Upper lobe of left lung (tissue), 6 donors: Measurements from ENCODE around the gene FGF12. TPM values are rescaled to one million over a fixed set of nuclear protein-coding genes. Genes with fewer than 3 reads are reported as not detected.

Experiments
- ATAC-seq, 2 donors: fragments of 200-7000 bp; cut with Tn5 transposase; one replicate each; pipeline ENCODE4 v1.9.1; 2022; ENCODE audit warnings: mild to moderate bottlenecking in 2 of 2, moderate library complexity in 2 of 2; ENCODE audit not compliant: low FRiP score in 2 of 2
- DNase-seq, 2 donors: peaks; one replicate each; pipeline ENCODE4 v3.0.0-alpha.2; 2019 to 2020
- H3K27ac ChIP-seq, 4 donors: fragments of 200-600 bp; sonication (generic); one replicate each; pipeline ENCODE4 v1.5.1; 2016 to 2019
- H3K27me3 ChIP-seq, 4 donors: fragments of 200-600 bp; sonication (generic); one replicate each; pipeline ENCODE4 v1.5.1; 2017 to 2019
- H3K36me3 ChIP-seq, 4 donors: fragments of 200-600 bp; sonication (generic); one replicate each; pipeline ENCODE4 v1.5.1; 2016 to 2019
- H3K4me1 ChIP-seq, 4 donors: fragments of 200-600 bp; sonication (generic); one replicate each; pipeline ENCODE4 v1.5.1; 2018 to 2019
- H3K4me3 ChIP-seq, 4 donors: fragments of 200-600 bp; sonication (generic); one replicate each; pipeline ENCODE4 v1.5.1; 2017 to 2019; ENCODE audit warnings: mild to moderate bottlenecking in 2 of 4, moderate library complexity in 1 of 4
- H3K9me3 ChIP-seq, 4 donors: fragments of 200-600 bp; sonication (generic); one replicate each; pipeline ENCODE4 v1.5.1; 2018 to 2019
- EP300 ChIP-seq, 4 donors: sonication (generic); formaldehyde crosslinking; IDR thresholded peaks; one replicate each; pipeline ENCODE4 v1.5.1; 2017; ENCODE audit warnings: antibody characterized with exemption in 4 of 4, control low read depth in 2 of 4
- POLR2A ChIP-seq, 4 donors: fragments of 450-650 bp; IDR thresholded peaks; one replicate each; pipeline ENCODE4 v1.5.1; 2016 to 2017; ENCODE audit warnings: antibody characterized with exemption in 4 of 4, mild to moderate bottlenecking in 2 of 4
- POLR2AphosphoS5 ChIP-seq, 2 donors: sonication (generic); formaldehyde crosslinking; IDR thresholded peaks; one replicate each; pipeline ENCODE4 v1.5.1; 2017; ENCODE audit warnings: antibody characterized with exemption in 2 of 2
- WGBS, 2 donors: methylation state at CpG; one replicate each; pipeline ENCODE4 v1.1.5; 2017 to 2018; 5-methylcytosine and 5-hydroxymethylcytosine counted together
- total RNA-seq, 6 donors: library from RNA; depleted of rRNA in 4 of 6; stranded (reverse); fragments of >200 nt in 4 of 6; gene quantifications; one replicate each; pipeline versions ENCODE4 v1.1.0 to v1.2.1, GENCODE V29; 2016 to 2021
- TF ChIP-seq, protein P1 (sequence below), 6 experiments: fragments of 450-650 bp in 4 of 6; fragments of 200-600 bp in 2 of 6; sonication (generic) in 2 of 6; IDR thresholded peaks; one replicate each; pipeline ENCODE4 v1.5.1; 2016 to 2019; ENCODE audit warnings: antibody characterized with exemption in 6 of 6
- donor health status: DM: no; HTN: no; CAD: no; lungs with moderate emphysema.
- donor health status: DM: no; HTN: yes; CAD: no; lungs with severe emphysema.

The FGF12 gene
- total RNA-seq, 6 donors from 2014 or later, result 0.83 to 5.3 (median 2.2) TPM

DNA sequence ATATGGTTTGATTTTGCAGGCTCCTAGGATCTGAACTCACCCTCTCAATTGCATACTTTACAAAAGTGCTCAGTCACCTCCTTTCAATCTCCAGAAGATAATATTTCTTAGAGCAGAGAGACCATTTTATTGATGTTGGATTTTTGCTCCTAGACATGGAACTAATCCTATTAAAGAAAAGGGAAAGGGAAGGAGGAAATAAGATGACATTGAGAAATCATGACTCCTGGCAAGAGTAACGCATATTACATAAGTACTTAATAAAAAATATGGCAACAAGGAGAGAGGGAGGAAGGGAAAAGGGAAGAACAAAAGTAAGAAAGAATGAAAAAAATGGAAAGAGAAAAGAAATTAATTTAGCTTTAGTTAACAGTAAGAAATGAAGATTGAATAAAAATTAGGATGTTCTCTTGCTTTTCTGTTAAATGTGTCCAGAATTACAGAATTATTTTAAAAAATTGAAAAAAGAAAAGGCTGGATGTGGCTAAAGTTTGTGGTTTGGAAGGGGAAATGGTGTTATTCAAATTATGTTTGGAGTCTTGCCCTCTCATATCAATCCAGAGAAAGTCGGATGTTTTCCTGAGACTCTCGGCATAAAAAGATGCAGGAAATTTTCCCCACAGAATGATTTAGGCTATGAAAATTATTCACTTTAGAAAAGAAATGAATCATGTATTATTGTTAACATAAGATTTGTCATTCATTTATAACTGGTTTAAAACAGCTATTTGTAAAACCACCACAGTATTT is 474.0 kb downstream of the FGF12 start:
- no peak for DNase-seq
- 34% methylated on average over 3 of the region's 3 CpGs for WGBS, 2 donors
- Histone ChIP-seq H3K27me3 (no peaks in the 10 kb centered on the region), H3K36me3 (no peaks in the 10 kb centered on the region), H3K4me1 (no peaks in the 10 kb centered on the region), H3K9me3 (no peaks in the 10 kb centered on the region), H3K4me3 (no peak overlapping the region), H3K27ac (no peak overlapping the region)
- TF ChIP-seq POLR2A (IDR thresholded peaks at IDR 0.05), result no peak
- no peak for TF ChIP-seq EP300 (IDR thresholded peaks at IDR 0.05)
- TF ChIP-seq, protein P1, sequence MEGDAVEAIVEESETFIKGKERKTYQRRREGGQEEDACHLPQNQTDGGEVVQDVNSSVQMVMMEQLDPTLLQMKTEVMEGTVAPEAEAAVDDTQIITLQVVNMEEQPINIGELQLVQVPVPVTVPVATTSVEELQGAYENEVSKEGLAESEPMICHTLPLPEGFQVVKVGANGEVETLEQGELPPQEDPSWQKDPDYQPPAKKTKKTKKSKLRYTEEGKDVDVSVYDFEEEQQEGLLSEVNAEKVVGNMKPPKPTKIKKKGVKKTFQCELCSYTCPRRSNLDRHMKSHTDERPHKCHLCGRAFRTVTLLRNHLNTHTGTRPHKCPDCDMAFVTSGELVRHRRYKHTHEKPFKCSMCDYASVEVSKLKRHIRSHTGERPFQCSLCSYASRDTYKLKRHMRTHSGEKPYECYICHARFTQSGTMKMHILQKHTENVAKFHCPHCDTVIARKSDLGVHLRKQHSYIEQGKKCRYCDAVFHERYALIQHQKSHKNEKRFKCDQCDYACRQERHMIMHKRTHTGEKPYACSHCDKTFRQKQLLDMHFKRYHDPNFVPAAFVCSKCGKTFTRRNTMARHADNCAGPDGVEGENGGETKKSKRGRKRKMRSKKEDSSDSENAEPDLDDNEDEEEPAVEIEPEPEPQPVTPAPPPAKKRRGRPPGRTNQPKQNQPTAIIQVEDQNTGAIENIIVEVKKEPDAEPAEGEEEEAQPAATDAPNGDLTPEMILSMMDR (IDR thresholded peaks at IDR 0.05), result no peak
- TF ChIP-seq POLR2AphosphoS5 (IDR thresholded peaks at IDR 0.05), result no peak
- no peak for ATAC-seq

DNA sequence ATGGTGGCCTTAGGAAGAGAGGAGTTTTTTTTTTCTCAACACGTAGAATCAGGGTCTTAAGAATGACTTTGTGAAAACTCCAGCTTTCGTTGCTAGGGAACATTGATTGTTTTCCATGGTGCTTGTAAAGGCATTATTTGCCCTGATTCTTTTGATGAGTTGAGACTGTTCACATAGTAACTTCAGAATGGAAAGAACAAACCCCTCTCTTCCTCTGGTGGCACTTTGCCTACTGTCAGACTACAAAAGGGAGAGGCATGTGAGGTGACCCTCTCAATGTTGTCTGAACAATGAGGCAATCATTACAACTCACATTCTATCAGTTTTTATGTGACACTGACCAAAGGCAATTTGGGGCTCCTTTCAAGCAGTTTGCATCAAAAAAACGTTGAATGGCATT is 477.8 kb downstream of the FGF12 start:
- Histone ChIP-seq H3K27me3 (no peaks in the 10 kb centered on the region), H3K4me3 (no peak overlapping the region), H3K9me3 (no peaks in the 10 kb centered on the region), H3K4me1 (no peaks in the 10 kb centered on the region), H3K36me3 (no peaks in the 10 kb centered on the region), H3K27ac (no peak overlapping the region)
- ATAC-seq (no peak), DNase-seq (no peak)
- WGBS, 2 donors, result 64 to 79% methylated on average over 3 of the region's 3 CpGs
- TF ChIP-seq POLR2AphosphoS5 (IDR thresholded peaks at IDR 0.05) (no peak), EP300 (IDR thresholded peaks at IDR 0.05) (no peak), POLR2A (IDR thresholded peaks at IDR 0.05) (no peak)
- TF ChIP-seq, protein P1 (IDR thresholded peaks at IDR 0.05), result no peak

DNA sequence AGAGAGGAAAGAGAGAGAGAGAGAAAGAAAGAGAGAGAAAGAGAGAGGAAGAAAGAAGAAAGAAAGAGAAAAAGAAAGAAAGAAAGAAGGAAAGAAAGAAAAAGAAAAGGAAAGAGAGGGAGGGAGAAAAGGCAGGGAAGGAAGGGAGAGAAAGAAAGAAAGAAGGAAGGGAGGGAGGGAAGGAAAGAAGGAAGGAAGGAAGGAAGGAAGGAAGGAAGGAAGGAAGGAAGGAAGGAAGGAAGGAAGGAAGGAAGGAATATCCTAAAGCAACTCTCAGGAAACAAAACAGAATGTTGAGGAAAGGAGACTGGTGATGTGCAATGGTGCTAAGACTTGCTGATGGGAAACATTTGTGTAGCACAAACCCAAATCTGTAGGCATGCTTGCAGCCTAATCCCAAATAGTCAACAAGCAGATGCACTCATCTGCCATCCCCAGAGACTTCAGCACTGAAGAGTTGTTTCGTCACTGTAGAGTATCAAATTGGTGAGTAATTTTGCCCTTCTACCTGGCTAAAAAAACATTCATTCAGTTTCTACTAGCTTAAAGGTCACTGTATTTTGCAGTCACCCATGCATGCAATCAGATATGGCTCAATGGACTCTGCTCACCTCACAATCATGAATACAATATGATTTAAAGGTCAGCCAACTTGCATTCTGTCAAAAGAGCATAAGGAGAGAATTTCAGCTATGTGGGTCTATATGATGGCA is 480.3 kb downstream of the FGF12 start:
- 82 to 94% methylated on average over 1 of the region's 1 CpG for WGBS, 2 donors

DNA sequence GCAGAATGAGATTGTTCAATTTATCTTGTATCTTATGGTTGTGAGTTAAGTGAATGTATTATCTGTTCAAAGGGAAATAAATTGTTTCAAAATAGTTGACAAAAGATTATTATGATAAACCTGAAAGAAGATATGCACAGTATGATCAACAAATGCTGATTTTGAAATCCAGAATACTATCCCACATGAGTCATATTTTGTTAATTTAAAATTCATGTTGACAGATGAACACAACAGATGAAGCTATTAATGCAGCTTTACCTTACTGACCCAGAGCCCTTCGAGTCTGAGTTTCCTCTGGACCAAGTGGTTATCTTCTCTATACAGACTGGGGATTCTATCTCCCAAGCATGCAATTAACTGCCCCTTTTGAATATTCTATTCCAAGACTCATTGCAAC is 482.8 kb downstream of the FGF12 start:
- ATAC-seq (no peak), DNase-seq (no peak)
- WGBS, 2 donors, result 69 to 74% methylated on average over 1 of the region's 1 CpG

More for the DNA sequence above, 480.3 kb downstream of the FGF12 start:
- H3K27ac ChIP-seq, result no peak overlapping the region
- TF ChIP-seq, protein P1 (IDR thresholded peaks at IDR 0.05), result no peak
- TF ChIP-seq EP300 (IDR thresholded peaks at IDR 0.05) (no peak), POLR2AphosphoS5 (IDR thresholded peaks at IDR 0.05) (no peak), POLR2A (IDR thresholded peaks at IDR 0.05) (no peak)
- H3K4me1 ChIP-seq, result no peaks in the 10 kb centered on the region
- H3K9me3 ChIP-seq, result no peaks in the 10 kb centered on the region
- H3K27me3 ChIP-seq, result no peaks in the 10 kb centered on the region
- no peak overlapping the region for H3K4me3 ChIP-seq
- no peak for ATAC-seq
- no peaks in the 10 kb centered on the region for H3K36me3 ChIP-seq
- no peak for DNase-seq

More for the DNA sequence above, 482.8 kb downstream of the FGF12 start:
- Histone ChIP-seq H3K9me3 (no peaks in the 10 kb centered on the region), H3K4me1 (no peaks in the 10 kb centered on the region), H3K27me3 (no peaks in the 10 kb centered on the region), H3K36me3 (no peaks in the 10 kb centered on the region), H3K4me3 (no peak overlapping the region), H3K27ac (no peak overlapping the region)
- TF ChIP-seq, protein P1 (IDR thresholded peaks at IDR 0.05), result no peak
- no peak for TF ChIP-seq EP300 (IDR thresholded peaks at IDR 0.05)
- no peak for TF ChIP-seq POLR2A (IDR thresholded peaks at IDR 0.05)
- no peak for TF ChIP-seq POLR2AphosphoS5 (IDR thresholded peaks at IDR 0.05)
